IgD-negative memory B cell (primary cell): ENCODE results near the gene FBXW4. TPM values are rescaled to one million over a fixed set of nuclear protein-coding genes. Genes with fewer than 3 reads are reported as not detected.

Source experiments
- H3K27ac Mint-ChIP-seq, 3 donors: one replicate each; pipeline ENCODE4 v1.8.0; 2020 to 2022; ENCODE audit warnings: mild to moderate bottlenecking in 3 of 3, mixed read lengths in 3 of 3, moderate library complexity in 1 of 3
- H3K27me3 Mint-ChIP-seq: one replicate; pipeline ENCODE4 v1.8.0; 2021; ENCODE audit warnings: mixed read lengths
- H3K36me3 Mint-ChIP-seq: one replicate; pipeline ENCODE4 v1.8.0; 2020; ENCODE audit warnings: mild to moderate bottlenecking, mixed read lengths
- H3K4me1 Mint-ChIP-seq, 3 donors: one replicate each; pipeline ENCODE4 v1.8.0; 2020 to 2022; ENCODE audit warnings: mixed read lengths in 3 of 3, mild to moderate bottlenecking in 1 of 3
- H3K4me3 Mint-ChIP-seq, 4 donors: one replicate each; pipeline ENCODE4 v1.8.0; 2020 to 2022; ENCODE audit warnings: mild to moderate bottlenecking in 4 of 4, mixed read lengths in 4 of 4, moderate library complexity in 3 of 4
- H3K9me3 Mint-ChIP-seq, 3 donors: one replicate each; pipeline ENCODE4 v1.8.0; 2020 to 2021; ENCODE audit warnings: mixed read lengths in 3 of 3, mild to moderate bottlenecking in 1 of 3
- polyA plus RNA-seq: library from polyadenylated mRNA; unstranded; fragments of 300-500 nt; fragmentation: Illumina TruSeq; gene quantifications from one replicate; pipeline ENCODE4 v1.2.3, GENCODE V29; 2021

FBXW4 gene
- polyA plus RNA-seq, 1 donor from 2014 or later = 9.9 TPM

DNA sequence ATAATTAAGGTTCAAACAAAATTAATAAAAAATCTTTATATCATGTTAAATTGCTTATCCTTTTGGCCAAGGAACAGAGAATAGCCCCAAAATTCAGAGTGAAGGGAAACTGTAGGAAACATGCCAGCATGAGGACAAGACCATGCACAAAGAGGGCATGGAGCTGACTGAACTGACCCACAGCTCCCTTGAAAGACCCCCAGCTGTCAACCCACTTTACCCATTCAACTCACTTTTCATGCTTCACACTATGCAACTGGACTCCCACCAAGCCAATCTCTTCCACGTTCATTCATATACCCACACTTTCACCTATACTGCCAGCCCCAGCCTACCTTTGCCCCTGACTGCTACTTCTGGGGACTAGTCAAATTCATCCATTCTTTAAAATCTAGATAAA, 10.2 kb downstream of the FBXW4 start:
- Mint-ChIP-seq H3K4me3 (no peak overlapping the region), H3K27me3 (no peaks in the 10 kb centered on the region), H3K36me3 (peaks cover 6% of the 10 kb centered on the region), H3K9me3 (peaks cover 0 to 3% (median 0%) of the 10 kb centered on the region in 3 donors), H3K4me1 (peaks cover 29 to 50% (median 44%) of the 10 kb centered on the region in 3 donors), H3K27ac (no peak overlapping the region)

DNA sequence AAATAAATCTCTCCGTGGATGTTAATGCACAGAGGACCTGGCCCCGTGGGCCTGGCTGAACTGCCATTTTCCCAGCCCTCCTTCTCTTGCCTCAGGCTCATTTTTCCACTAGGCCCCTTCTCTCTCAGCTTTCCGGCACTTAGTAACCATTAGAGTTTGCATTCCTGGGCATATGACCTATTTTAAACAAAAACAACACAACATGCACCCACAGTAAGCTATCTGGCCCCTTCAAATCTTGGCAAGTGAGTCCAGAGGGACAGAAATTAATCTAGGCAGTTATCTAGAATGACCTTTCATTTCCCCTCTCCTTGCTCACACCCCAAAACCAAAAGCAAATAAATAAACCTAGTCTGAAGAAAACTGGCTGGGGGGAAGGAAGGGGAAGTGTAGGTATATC, 11.7 kb downstream of the FBXW4 start:
- Mint-ChIP-seq H3K9me3 (peaks cover 0 to 3% (median 0%) of the 10 kb centered on the region in 3 donors), H3K4me1 (peaks cover 26 to 43% (median 31%) of the 10 kb centered on the region in 3 donors), H3K27ac (peak overlapping the region in 2 of 3 donors; percentile 35 to 50), H3K27me3 (no peaks in the 10 kb centered on the region), H3K36me3 (peaks cover 5% of the 10 kb centered on the region), H3K4me3 (no peak overlapping the region)

DNA sequence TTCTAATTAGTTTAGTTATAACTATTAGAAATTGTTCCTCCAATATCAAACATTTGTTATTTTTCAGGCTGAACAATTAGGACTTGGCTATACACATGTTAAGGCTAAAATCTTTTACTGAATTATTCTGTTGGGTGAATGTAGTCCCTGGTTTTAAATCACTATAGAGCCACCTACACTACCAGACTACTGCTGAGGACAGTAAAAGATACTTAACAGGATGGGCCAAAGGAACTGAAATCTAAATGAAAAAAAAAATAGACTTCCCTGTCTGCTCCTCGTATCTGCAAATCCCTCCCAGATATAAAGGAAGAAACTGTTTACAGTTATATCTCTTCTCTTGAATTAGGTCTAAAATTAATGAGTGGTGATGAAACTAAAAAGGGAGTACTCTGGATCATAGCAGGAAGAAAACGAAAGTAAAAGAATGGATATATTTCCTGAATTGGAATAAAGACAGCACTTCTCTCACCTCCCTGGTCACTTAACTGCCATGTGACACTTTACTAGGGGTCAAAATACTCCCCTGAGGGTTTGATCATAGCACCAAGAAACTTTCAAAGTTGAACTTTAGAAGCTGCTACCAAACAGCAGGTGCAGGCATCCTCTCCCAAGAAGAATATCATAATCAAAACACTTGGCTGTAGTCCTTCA, 12.7 kb downstream of the FBXW4 start:
- no peaks in the 10 kb centered on the region for H3K27me3 Mint-ChIP-seq
- H3K27ac Mint-ChIP-seq = peak overlapping the region in 2 of 3 donors; percentile 8 to 11
- H3K36me3 Mint-ChIP-seq = peaks cover 6% of the 10 kb centered on the region
- H3K9me3 Mint-ChIP-seq = peaks cover 0 to 3% (median 0%) of the 10 kb centered on the region in 3 donors
- H3K4me3 Mint-ChIP-seq = no peak overlapping the region
- peaks cover 20 to 34% (median 22%) of the 10 kb centered on the region in 3 donors for H3K4me1 Mint-ChIP-seq

DNA sequence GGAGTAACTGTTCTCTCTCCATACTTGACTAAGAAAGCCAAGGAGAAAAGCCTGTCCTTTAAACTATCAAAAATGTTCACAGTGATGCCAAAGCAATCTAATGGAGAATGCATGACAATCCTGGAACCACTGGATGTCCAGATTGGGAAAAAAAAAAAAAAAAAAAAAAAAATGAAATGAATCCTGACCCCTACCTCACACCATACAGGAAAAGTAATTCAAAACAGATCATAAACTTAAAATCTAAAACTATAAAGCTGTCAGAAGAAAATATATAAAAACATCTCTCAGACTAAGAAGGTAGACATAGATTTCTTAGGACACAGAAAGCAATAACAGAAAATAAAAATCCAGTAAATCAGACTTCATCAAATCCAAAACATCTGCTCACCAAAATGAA, 18.4 kb downstream of the FBXW4 start:
- H3K4me1 Mint-ChIP-seq = peaks cover 1 to 8% (median 3%) of the 10 kb centered on the region in 3 donors
- H3K36me3 Mint-ChIP-seq = peaks cover 15% of the 10 kb centered on the region
- no peaks in the 10 kb centered on the region for H3K27me3 Mint-ChIP-seq
- H3K27ac Mint-ChIP-seq = no peak overlapping the region
- H3K9me3 Mint-ChIP-seq = peaks cover 0 to 4% (median 0%) of the 10 kb centered on the region in 3 donors
- H3K4me3 Mint-ChIP-seq = no peak overlapping the region

DNA sequence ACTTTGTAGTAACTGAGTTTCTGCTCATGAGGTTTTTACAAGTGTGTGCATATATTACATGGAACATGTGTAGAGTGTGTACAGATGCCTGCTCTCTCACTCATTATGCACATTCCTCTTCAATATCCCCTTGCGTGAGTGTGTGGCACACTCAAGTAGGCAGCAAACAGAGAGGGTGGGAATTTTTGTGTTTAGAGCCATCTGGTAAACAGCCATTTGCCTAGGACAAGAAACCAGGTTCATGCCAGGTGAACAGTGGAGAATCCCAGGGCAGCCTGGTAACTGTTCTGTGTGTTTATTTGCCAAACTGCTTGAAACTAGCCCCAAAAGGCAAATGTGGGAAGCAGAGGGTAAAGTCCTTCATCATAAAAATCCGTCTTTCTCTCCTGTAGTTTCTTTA, 19.9 kb downstream of the FBXW4 start:
- Mint-ChIP-seq H3K27me3 (no peaks in the 10 kb centered on the region), H3K4me1 (peaks cover 10 to 16% (median 15%) of the 10 kb centered on the region in 3 donors), H3K4me3 (no peak overlapping the region), H3K27ac (no peak overlapping the region), H3K36me3 (peaks cover 15% of the 10 kb centered on the region), H3K9me3 (peaks cover 0 to 4% (median 0%) of the 10 kb centered on the region in 3 donors)

DNA sequence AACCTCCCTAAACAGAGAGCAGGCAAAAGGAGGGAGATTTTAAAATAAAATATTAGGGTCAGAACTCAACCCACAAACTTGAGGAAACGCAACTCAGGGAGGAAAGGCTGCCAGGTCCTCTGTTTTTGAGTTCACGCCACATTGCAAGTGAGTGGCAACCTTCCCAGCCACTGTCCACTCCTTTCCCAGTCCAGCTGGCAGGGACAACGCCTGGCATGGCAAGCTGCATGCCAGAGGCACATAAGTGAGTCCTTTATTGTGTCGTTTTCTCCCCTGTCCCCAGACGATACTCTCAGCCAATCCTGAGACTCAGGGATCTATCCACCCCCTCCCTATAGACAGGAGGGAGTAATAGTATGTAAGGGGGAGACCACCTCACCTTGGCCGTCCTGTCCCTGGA, 22.4 kb downstream of the FBXW4 start:
- H3K27me3 Mint-ChIP-seq = no peaks in the 10 kb centered on the region
- peaks cover 10 to 16% (median 15%) of the 10 kb centered on the region in 3 donors for H3K4me1 Mint-ChIP-seq
- no peak overlapping the region for H3K4me3 Mint-ChIP-seq
- H3K36me3 Mint-ChIP-seq = peaks cover 20% of the 10 kb centered on the region
- peaks cover 0 to 4% (median 0%) of the 10 kb centered on the region in 3 donors for H3K9me3 Mint-ChIP-seq
- no peak overlapping the region for H3K27ac Mint-ChIP-seq

DNA sequence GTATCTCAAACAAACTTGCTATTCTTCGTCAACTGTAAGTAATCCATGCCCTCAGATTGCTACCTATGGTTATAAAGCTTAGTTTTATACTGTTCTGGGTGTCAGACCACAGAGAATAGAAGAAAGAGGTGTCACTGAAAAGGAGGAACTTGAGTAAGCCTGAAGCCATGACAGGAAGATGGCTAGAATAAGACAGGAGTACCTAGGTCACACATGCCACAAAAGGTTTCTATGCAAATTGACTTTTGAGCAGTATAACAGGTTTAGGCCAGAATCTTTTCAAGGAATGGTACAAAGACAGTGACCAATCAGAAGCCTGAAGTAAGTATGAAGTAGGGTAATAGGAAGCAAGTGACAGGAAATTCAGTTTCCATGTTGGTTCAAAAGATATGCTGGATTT, 23.5 kb downstream of the FBXW4 start:
- H3K9me3 Mint-ChIP-seq = no peaks in the 10 kb centered on the region
- H3K27me3 Mint-ChIP-seq = no peaks in the 10 kb centered on the region
- peaks cover 13% of the 10 kb centered on the region for H3K36me3 Mint-ChIP-seq
- peaks cover 10 to 13% (median 10%) of the 10 kb centered on the region in 3 donors for H3K4me1 Mint-ChIP-seq
- no peak overlapping the region for H3K27ac Mint-ChIP-seq
- H3K4me3 Mint-ChIP-seq = no peak overlapping the region

DNA sequence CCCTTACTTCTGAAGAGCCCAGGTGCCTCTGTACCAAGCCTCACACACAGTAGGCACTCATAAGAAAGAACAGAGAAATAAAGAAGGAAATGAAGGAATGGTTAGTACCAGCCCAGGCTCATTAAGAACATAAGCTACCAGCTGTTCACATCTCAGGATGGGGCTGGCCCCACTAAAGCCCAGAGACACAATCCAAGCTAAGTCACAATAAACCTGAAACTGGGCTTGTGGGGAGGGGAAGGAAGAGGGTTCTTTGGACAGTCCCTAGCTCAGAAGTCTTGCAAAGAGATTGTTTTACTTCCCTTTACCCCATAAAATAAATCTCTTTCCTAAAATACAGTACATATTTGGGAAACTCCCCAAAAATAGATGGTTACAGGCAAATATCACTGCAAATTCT, 24.3 kb downstream of the FBXW4 start:
- H3K27ac Mint-ChIP-seq = peak overlapping the region in 1 of 3 donors; percentile 63

DNA sequence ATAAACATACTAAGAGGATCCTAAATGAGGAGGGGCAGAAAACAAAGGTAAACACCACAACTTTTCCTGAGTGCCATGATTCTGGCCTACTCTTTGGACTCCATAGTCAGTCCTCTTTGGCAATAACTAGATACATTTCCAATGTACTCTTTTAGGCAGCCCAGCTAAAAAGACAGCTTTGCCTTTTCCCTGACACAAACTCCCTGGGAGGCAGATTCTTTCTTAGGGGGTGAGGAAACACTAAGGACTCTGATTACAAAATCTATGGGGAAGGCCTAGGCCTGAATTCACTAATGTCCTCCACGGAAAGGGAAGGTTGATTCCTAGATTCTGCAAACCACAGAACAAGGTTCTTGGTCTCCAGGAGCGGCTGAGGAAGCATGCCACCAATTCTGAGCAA, 25.8 kb downstream of the FBXW4 start:
- peaks cover 10 to 13% (median 10%) of the 10 kb centered on the region in 3 donors for H3K4me1 Mint-ChIP-seq
- H3K36me3 Mint-ChIP-seq = peaks cover 13% of the 10 kb centered on the region
- H3K27ac Mint-ChIP-seq = no peak overlapping the region
- no peaks in the 10 kb centered on the region for H3K27me3 Mint-ChIP-seq
- no peak overlapping the region for H3K4me3 Mint-ChIP-seq
- H3K9me3 Mint-ChIP-seq = no peaks in the 10 kb centered on the region

More for the DNA sequence above, 24.3 kb downstream of the FBXW4 start:
- peaks cover 10 to 13% (median 10%) of the 10 kb centered on the region in 3 donors for H3K4me1 Mint-ChIP-seq
- H3K36me3 Mint-ChIP-seq = peaks cover 13% of the 10 kb centered on the region
- no peaks in the 10 kb centered on the region for H3K9me3 Mint-ChIP-seq
- H3K27me3 Mint-ChIP-seq = no peaks in the 10 kb centered on the region
- no peak overlapping the region for H3K4me3 Mint-ChIP-seq

DNA sequence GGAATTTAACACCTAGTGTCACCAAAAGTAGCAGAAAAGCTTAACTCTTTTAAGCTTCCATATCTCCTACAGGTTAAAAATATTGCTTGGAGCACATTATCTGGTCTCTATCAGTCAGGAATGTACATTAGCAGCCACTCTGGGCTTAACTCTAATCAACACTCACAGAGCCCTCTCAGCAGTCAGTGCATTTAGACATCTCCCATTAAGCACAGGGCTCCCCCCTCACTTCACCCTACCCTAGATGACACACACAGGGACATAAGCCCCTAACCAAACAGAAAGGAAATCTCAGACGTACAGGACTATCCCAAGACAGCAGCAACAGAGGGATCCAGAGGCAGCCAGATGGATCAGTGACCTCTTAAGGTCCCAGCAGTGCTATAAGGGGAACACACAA, 26.4 kb downstream of the FBXW4 start:
- Mint-ChIP-seq H3K27ac (no peak overlapping the region), H3K9me3 (no peaks in the 10 kb centered on the region), H3K4me1 (peaks cover 10 to 13% (median 10%) of the 10 kb centered on the region in 3 donors), H3K4me3 (no peak overlapping the region), H3K27me3 (no peaks in the 10 kb centered on the region), H3K36me3 (peaks cover 12% of the 10 kb centered on the region)

DNA sequence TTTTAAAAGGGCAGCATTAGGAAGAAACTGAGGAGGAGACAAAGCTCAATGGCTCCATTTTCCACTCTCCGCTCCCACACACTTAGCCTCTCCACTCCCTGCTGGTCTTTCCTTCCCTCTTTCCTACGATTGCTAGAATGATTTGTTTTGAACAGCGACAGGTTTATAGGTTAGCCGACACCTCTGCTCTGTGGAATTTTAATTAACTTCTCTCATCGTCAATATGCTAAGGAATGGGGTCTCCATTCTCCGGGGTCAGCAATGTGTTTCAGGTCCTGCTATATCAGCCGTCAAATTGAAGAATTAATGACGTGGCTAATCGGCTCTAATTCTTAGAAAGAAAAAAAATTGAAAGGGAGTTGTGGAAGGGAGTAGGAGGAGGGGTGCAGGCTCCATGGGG, 28.9 kb downstream of the FBXW4 start:
- Mint-ChIP-seq H3K4me3 (no peak overlapping the region), H3K9me3 (no peaks in the 10 kb centered on the region), H3K36me3 (peaks cover 11% of the 10 kb centered on the region), H3K27me3 (no peaks in the 10 kb centered on the region), H3K27ac (no peak overlapping the region), H3K4me1 (peaks cover 3 to 8% (median 5%) of the 10 kb centered on the region in 3 donors)

DNA sequence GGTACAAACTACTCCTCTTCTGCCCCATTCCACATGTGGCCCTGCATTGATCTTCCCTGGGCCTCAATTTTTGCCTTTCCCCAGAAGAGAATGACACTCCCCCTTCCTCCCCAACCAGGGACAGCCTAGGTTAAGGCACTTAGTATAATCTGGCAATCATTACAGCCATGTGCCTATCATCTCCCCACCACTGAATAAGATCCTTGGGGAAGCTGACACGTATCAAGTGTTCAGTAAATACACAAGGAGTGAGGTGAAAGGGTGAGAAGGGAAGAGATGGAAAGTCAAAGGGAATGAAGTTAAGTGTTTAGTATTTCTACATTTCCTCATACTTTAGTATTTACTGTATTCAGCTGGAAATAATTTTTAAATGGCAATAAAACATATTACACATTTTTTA, 31.9 kb downstream of the FBXW4 start:
- H3K36me3 Mint-ChIP-seq = peaks cover 9% of the 10 kb centered on the region
- no peaks in the 10 kb centered on the region for H3K9me3 Mint-ChIP-seq
- H3K4me3 Mint-ChIP-seq = no peak overlapping the region
- H3K4me1 Mint-ChIP-seq = peaks cover 0 to 2% (median 0%) of the 10 kb centered on the region in 3 donors
- H3K27ac Mint-ChIP-seq = no peak overlapping the region
- no peaks in the 10 kb centered on the region for H3K27me3 Mint-ChIP-seq

DNA sequence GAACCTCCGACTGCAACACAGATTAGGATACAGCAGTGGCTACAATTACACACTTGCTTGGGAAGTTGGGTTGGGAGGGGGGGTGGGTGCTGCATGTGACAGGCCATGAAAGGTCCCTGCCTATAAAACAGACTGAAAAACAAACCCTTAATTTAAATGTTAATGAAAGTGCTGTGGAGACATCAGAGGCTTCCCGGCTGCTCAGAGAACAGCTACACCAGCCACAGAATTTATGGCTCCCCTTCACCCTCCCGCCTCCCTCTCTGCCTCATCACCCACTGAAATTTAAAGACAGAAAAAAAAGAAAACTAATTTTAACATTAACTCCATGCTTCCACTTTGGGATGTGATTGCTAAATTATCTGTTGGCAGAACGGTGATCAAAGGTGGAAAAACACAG, 34.7 kb downstream of the FBXW4 start:
- Mint-ChIP-seq H3K36me3 (peaks cover 18% of the 10 kb centered on the region), H3K27me3 (no peaks in the 10 kb centered on the region), H3K4me3 (no peak overlapping the region), H3K9me3 (no peaks in the 10 kb centered on the region), H3K27ac (no peak overlapping the region), H3K4me1 (peaks cover 0 to 4% (median 0%) of the 10 kb centered on the region in 3 donors)

DNA sequence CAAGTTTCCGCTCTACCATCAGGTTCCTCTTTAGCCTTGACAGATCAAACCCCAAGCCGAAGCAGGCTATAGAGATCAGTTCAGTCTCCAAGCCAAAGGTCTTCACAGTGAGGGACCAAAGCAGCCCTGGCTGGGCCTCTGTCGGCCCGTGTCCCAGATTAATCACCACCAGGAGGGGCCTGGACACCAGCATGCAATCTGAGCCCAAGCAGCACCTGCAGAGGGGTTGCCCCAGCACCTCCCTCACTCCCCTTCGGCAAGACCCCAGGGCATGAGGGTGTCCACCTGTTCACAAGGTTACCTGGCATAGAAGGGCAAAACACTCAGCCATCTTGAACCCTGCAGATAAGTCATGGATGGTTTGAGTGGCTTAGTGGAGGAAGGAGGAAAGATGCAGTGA, 36.0 kb downstream of the FBXW4 start:
- Mint-ChIP-seq H3K36me3 (peaks cover 18% of the 10 kb centered on the region), H3K9me3 (no peaks in the 10 kb centered on the region), H3K4me3 (no peak overlapping the region), H3K4me1 (peaks cover 0 to 4% (median 0%) of the 10 kb centered on the region in 3 donors), H3K27ac (no peak overlapping the region), H3K27me3 (no peaks in the 10 kb centered on the region)

DNA sequence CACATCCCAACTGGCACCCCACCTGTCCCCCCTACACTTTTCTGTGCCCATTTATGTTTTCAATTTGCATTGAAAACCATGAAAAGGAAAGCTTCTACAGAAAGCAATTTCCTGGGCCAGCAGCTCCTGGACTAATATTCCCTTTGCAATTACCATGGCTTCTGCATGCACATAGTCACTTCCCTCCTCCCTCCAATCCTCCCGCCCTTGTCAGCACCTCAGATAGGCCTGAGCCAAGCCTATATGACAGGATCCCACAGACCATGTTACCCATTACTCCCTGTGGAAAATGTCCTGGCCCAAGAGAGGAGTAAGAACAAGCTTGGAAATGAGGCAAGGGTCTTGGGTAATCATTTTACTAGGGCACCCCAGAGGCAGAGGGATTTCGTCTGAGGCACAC, 38.1 kb downstream of the FBXW4 start:
- Mint-ChIP-seq H3K4me1 (peaks cover 0 to 4% (median 0%) of the 10 kb centered on the region in 3 donors), H3K9me3 (no peaks in the 10 kb centered on the region), H3K27ac (peak overlapping the region in 1 of 3 donors; percentile 53), H3K4me3 (no peak overlapping the region), H3K27me3 (no peaks in the 10 kb centered on the region), H3K36me3 (peaks cover 15% of the 10 kb centered on the region)

DNA sequence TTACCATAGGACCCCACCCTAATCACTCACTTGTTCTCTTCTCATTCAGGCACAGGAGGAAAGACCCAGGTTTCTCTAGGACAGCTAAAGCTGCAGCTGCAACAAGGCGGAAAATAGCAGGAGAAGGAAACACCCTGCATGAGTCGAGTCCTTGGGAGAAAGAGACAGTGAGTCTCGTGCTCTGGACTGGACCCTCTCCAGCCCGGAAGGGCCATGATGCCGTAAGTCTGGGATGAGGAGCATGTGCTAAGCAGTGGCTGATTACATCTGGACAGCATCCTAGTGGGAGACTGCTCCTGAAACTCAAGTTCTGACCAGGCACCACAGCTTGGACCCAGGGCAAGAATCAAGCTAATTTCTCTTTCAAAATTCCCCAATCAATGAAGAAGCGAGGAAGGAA, 39.4 kb downstream of the FBXW4 start:
- Mint-ChIP-seq H3K9me3 (no peaks in the 10 kb centered on the region), H3K4me3 (no peak overlapping the region), H3K36me3 (peaks cover 14% of the 10 kb centered on the region), H3K27me3 (no peaks in the 10 kb centered on the region), H3K4me1 (peaks cover 0 to 4% (median 0%) of the 10 kb centered on the region in 3 donors), H3K27ac (no peak overlapping the region)
